Hepatocyte (in vitro differentiated cells): ENCODE results near the gene TTC31.

Source experiments
- CTCF ChIP-seq: fragments of 200-600 bp; sonication (generic); IDR thresholded peaks from 2 replicates; pipeline ENCODE4 v1.5.1; 2016; ENCODE audit warnings: antibody characterized with exemption, mild to moderate bottlenecking; ENCODE audit not compliant: poor library complexity
- EZH2 ChIP-seq: fragments of 200-600 bp; sonication (generic); IDR thresholded peaks from 2 replicates; pipeline ENCODE4 v1.6.1; 2016; ENCODE audit warnings: antibody characterized with exemption, mild to moderate bottlenecking, borderline replicate concordance

- no peak for TF ChIP-seq EZH2
- TF ChIP-seq CTCF, result no peak
Observed at GRCh38 chr2:74530239-74531187, 47.6 kb downstream of the TTC31 start.
